IPS-18c (cell line): ENCODE measurements around the gene AGMAT.
A peak's percentile ranks its signal among the peaks of the same experiment; 100 is the strongest.
"Not testable (repeated sequence)": the region's sequence is repeated elsewhere in the genome, so short reads cannot be mapped to it uniquely, and the experiment has no call there.

Experiments used
- H3K4me3 ChIP-seq: 2 replicates; pipeline ENCODE4 v1.7.0; 2013; ENCODE audit warnings: low read depth, mild to moderate bottlenecking, low read length, moderate library complexity; ENCODE audit not compliant: insufficient read depth
- H3K9me3 ChIP-seq: one replicate; pipeline ENCODE4 v1.6.1; 2013; ENCODE audit warnings: mild to moderate bottlenecking, low read length, moderate library complexity; ENCODE audit not compliant: control insufficient read depth, insufficient read depth

AGMAT gene

GRCh38 chr1:15617173-15618076 is 32.6 kb upstream of the AGMAT start, which contains the start of gene DDI2:
Gene DDI2 (plus strand): TSS chr1:15617458. CDS start chr1:15617671, 213 bp downstream.
- peak within 1 kb of the TSS; percentile 98 for H3K4me3 ChIP-seq
- no peaks in the 10 kb centered on the region for H3K9me3 ChIP-seq

GRCh38 chr1:15616373-15617172 is 31.7 kb upstream of the AGMAT start:
- Histone ChIP-seq H3K9me3 (no peaks in the 10 kb centered on the region), H3K4me3 (peak overlapping the region; percentile 55)

GRCh38 chr1:15610167-15610566 is 25.3 kb upstream of the AGMAT start:
- Histone ChIP-seq H3K9me3 (peaks cover 3% of the 10 kb centered on the region), H3K4me3 (no peak overlapping the region)

GRCh38 chr1:15609631-15610030 is 24.8 kb upstream of the AGMAT start:
- no peak overlapping the region for H3K4me3 ChIP-seq
- peaks cover 3% of the 10 kb centered on the region for H3K9me3 ChIP-seq

- no peak overlapping the region for H3K4me3 ChIP-seq
- peaks cover 3% of the 10 kb centered on the region for H3K9me3 ChIP-seq
Observed at GRCh38 chr1:15605398-15606383, 20.8 kb upstream of the AGMAT start.

- H3K4me3 ChIP-seq, H3K9me3 ChIP-seq: not testable (repeated sequence)
Observed at GRCh38 chr1:15604400-15604799, 19.5 kb upstream of the AGMAT start.

- not testable (repeated sequence) for H3K4me3 ChIP-seq, H3K9me3 ChIP-seq
Observed at GRCh38 chr1:15603966-15604282, 19.1 kb upstream of the AGMAT start.

- Histone ChIP-seq H3K4me3 (no peak overlapping the region), H3K9me3 (no peaks in the 10 kb centered on the region)
Observed at GRCh38 chr1:15603050-15603965, 18.5 kb upstream of the AGMAT start.

GRCh38 chr1:15598436-15598835 is 13.6 kb upstream of the AGMAT start:
- no peaks in the 10 kb centered on the region for H3K9me3 ChIP-seq

GRCh38 chr1:15595809-15596617 is 11.2 kb upstream of the AGMAT start:
- Histone ChIP-seq H3K4me3 (no peak overlapping the region), H3K9me3 (no peaks in the 10 kb centered on the region)

More at GRCh38 chr1:15598436-15598835, 13.6 kb upstream of the AGMAT start:
- H3K4me3 ChIP-seq, result no peak overlapping the region

- no peak overlapping the region for H3K4me3 ChIP-seq
- no peaks in the 10 kb centered on the region for H3K9me3 ChIP-seq
Observed at GRCh38 chr1:15592285-15592684, 7.4 kb upstream of the AGMAT start.

- peaks cover 2% of the 10 kb centered on the region for H3K9me3 ChIP-seq
- no peak overlapping the region for H3K4me3 ChIP-seq
Observed at GRCh38 chr1:15583016-15583706, 1.7 kb downstream of the AGMAT start.

- Histone ChIP-seq H3K4me3 (no peak overlapping the region), H3K9me3 (no peaks in the 10 kb centered on the region)
Observed at GRCh38 chr1:15579683-15580047, 5.2 kb downstream of the AGMAT start.

GRCh38 chr1:15578921-15579682 is 5.7 kb downstream of the AGMAT start:
- Histone ChIP-seq H3K9me3 (no peaks in the 10 kb centered on the region), H3K4me3 (no peak overlapping the region)
